ENCODE measurements around the gene ARHGAP35.
"Not testable (repeated sequence)": the region's sequence is repeated elsewhere in the genome, so short reads cannot be mapped to it uniquely, and the experiment has no call there.

Gene ARHGAP35

GRCh38 chr19:46845959-46846459, 14.8 kb upstream of the ARHGAP35 start:
- peak; percentile 51 for DNase-seq

GRCh38 chr19:46847528-46847927, 13.3 kb upstream of the ARHGAP35 start:
- peak; percentile 84 for DNase-seq

GRCh38 chr19:46848389-46848788, 12.4 kb upstream of the ARHGAP35 start:
- DNase-seq = no peak

GRCh38 chr19:46849610-46850009, 11.2 kb upstream of the ARHGAP35 start:
- DNase-seq = no peak

GRCh38 chr19:46850228-46851203, 10.3 kb upstream of the ARHGAP35 start, which contains the start of gene AP2S1:
TSS of gene AP2S1 (minus strand) at chr19:46850846. CDS start at chr19:46850766, 80 bp downstream.
- DNase-seq = peak; percentile 99

- no peak for DNase-seq
Measured at GRCh38 chr19:46852830-46853229, 8.0 kb upstream of the ARHGAP35 start.

- DNase-seq = not testable (repeated sequence)
Measured at GRCh38 chr19:46854698-46855097, 6.1 kb upstream of the ARHGAP35 start.

- peak; percentile 98 for DNase-seq
Measured at GRCh38 chr19:46856062-46857022, 4.5 kb upstream of the ARHGAP35 start.

GRCh38 chr19:46859637-46860124, 1.1 kb upstream of the ARHGAP35 start:
- no peak for DNase-seq

- DNase-seq = peak; percentile 99
Measured at GRCh38 chr19:46860125-46860845, 512 bp upstream of the ARHGAP35 start.

GRCh38 chr19:46861691-46862502, 1.1 kb downstream of the ARHGAP35 start:
- peak; percentile 65 for DNase-seq

- DNase-seq = no peak
Measured at GRCh38 chr19:46862503-46862834, 1.7 kb downstream of the ARHGAP35 start.

GRCh38 chr19:46862974-46863632, 2.3 kb downstream of the ARHGAP35 start:
- no peak for DNase-seq

- peak; percentile 86 for DNase-seq
Measured at GRCh38 chr19:46863818-46864629, 3.2 kb downstream of the ARHGAP35 start.

- no peak for DNase-seq
Measured at GRCh38 chr19:46866407-46867136, 5.8 kb downstream of the ARHGAP35 start.

- DNase-seq = no peak
Measured at GRCh38 chr19:46867170-46867569, 6.4 kb downstream of the ARHGAP35 start.

GRCh38 chr19:46868025-46868802, 7.4 kb downstream of the ARHGAP35 start:
- no peak for DNase-seq

- DNase-seq = not testable (repeated sequence)
Measured at GRCh38 chr19:46871173-46871572, 10.4 kb downstream of the ARHGAP35 start.
